DMS 273 (cell line): ENCODE results near the gene GRAMD2B.

Experiments used
- DNase-seq: peaks from one replicate; lab custom pipeline; 2025; ENCODE audit not compliant: unreplicated experiment; lab: John Stamatoyannopoulos, UW

The GRAMD2B gene

DNA sequence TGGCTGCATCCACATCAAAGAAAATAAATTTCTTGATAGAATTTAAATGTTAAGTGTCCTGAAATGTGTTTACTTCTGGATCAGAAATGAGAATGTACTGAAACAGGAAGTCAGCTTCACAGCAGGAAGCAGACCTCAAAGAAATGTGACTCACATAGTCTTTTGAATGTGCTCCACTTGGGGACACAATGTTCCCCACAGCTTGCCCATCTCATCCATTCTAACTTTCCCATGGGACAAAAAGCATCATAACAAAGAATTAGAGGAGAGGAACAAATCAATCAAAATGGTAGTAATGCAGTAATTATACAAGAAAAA is 85.7 kb downstream of the GRAMD2B start:
- no peak for DNase-seq

DNA sequence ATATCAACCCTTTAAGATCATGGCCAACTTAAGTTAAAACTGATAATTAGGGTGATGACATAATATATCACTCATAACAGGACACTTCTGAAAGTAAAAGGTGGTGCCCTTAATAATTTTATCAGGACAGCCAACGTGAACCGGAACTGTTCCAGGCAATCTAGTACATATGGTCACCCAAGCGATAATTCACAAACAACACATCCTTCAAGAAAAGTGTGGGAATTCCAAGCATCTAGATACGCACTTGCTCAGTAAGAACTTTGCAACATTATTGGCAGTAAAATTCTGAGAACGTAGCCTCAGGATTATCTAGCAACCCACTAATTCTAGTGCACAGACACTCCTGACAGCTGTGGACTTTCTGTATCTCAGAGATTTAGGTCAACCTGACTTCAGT is 86.1 kb downstream of the GRAMD2B start:
- DNase-seq = no peak

DNA sequence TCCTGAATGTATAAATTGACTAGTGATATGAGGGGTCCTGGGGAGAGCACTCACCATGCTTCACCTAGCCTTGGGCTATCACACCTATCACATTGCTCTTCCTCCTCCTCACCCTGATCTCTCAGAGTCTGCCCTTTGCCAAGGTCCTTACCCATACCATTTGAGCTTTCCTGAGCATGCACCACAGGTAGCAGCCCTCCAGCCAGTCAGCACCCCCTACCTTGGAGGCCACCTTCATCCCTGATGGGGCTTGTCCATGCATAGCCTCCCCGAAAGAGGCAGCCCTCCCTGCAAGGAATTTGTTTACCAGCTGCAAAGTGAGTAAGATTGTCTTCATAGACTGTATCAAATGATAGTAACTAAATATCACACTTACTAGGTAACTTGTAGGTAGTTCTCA is 88.8 kb downstream of the GRAMD2B start:
- no peak for DNase-seq

DNA sequence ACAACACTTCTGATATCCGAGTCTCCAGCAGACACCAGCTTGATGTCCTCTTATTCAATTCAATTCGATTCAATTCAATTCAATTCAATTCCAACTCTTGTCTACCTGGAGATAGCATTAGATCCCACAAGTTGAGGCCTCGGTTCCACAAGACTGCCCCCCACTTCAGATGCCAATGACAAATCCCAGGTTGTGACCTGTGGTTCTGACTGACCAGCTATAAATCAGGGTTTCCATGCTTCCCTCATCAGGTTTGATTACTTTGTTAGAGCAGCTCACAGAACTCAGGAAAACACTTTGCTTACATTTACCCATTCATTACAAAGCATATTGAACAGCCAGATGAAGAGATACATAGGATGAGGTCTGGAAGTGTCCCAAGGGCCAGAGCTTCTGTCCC is 89.2 kb downstream of the GRAMD2B start:
- no peak for DNase-seq

DNA sequence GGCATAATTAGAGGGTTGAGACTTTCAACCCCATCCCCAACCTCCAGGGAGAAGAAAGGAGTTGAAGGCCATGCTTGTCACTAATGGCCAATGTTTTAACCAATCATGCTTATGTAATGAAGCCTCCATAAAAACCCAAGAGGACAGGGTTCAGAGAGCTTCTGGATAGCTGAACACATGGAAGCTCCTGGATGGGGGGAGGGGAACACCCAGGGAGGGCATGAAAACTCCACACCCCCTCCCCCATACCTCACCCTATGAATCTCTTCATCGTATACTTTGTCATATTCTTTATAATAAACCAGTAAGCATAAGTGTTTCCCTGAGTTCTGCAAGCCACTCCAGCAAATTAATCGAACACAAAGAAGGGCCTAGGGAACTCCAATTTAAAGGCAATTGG is 90.1 kb downstream of the GRAMD2B start:
- DNase-seq = no peak

DNA sequence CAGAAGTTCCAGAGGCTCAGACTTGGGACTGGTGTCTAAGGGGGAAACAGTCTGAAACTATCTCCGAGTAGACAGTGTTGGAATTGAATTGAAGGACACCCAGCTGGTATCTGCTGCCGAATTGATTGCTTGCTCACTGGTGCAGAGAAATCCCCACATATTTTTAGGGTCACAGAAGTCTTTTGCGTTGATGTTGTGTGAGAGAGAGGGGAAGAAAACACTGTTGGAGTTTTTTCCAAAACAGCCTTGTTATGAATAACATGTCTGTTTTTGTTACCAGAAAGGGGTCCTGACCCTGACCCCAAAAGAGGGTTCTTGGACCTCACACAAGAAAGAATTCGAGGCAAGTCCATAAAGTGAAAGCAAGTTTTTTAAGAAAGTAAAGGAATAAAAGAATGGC is 90.5 kb downstream of the GRAMD2B start:
- DNase-seq = no peak

DNA sequence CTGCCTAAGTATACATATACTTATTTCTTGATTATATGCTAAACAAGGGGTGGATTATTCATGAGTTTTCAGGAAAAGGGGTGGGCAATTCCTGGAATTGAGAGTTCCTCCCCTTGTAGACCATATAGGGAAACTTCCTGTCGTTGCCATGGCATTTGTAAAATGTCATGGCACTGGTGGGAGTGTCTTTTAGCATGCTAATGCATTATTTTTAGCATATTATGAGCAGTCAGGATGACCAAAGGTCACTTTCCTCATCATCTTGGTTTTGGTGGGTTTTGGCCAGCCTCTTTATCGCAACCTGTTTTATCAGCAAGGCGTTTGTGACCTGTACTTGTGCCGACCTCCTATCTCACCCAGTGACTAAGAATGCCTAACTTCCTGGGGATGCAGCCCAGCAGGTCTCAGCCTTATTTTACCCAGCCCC is 90.9 kb downstream of the GRAMD2B start:
- DNase-seq = no peak

DNA sequence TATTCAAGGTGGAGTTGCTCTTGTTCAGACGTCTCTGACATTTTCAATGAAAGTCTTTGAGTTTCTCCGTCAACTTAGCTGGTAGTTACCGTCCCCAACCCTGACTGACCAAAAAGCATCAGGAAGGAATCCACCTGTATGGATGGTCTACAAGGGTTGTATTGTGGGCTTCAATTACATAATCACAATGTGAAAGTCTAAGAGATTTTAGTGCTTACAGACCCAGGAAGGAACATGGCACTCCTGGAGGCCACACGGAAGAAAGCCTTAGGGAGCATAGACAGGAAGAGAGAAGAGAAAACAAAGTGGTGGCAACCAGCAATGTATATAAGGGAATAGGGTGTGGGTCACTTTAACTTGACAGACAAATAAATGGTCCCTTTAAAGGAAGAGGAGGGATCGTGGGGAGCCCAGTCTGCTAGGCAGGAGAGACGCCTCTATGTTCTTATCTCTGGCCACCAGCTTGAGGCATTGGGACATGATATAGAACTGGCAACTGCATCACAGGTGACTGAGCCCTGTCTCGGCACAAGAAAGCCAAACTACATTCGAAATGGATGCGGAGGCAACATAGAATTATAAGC is 91.4 kb downstream of the GRAMD2B start:
- DNase-seq = no peak

DNA sequence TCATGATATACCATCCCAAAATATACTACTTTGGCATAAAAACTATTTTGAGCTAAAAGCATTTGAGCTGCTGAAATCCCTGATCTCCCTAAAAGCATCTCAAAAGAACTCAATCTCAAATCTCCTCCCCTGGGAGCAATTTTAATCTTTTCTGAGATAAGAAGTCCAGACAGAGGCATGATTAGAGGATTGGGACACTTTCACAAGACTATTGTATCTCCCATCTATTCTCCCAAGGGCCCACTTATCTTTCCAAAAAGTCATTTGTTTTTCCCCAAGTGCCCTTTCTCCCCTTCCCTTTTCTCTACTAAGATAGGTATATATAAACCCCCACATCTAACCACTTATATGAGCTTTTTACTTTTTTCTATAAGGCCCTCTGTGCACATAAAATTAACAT is 92.1 kb downstream of the GRAMD2B start:
- DNase-seq = no peak

DNA sequence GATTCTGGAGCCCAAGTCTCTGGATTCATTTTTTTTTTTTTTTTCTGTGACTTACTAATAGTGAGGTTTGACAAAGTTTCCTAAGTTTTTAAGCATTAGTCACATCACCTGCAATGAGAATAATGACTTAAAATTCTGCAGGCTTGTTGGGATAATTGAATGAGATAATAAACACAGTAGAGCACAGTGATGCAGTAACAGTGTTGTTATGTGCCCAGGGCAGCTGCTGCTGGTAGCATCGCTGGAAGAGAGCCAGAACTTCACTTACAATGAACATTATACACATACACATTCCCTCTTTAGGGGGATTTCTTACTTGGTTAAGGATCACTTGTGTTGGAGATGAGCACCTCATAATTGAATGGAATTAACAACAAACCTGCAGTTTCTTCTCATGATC is 92.9 kb downstream of the GRAMD2B start:
- peak; percentile 70 for DNase-seq

DNA sequence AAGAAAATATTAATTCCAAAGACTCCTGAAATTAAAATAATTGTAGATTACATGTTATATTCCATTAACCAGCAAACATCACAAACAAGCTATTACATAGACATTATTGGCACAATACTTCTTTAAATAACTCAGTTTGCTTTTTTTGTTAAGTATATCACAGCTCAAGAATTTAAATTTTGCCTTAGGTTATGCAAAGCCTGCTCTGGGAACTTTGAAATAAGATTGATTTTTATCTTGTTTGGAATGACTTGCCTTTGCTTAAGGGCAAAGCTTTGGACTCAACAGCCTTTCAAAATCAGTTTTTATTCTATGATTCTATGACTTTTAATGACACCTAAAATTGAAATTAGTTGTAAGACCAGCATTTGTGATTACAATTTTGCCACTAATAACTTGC is 93.6 kb downstream of the GRAMD2B start:
- no peak for DNase-seq

DNA sequence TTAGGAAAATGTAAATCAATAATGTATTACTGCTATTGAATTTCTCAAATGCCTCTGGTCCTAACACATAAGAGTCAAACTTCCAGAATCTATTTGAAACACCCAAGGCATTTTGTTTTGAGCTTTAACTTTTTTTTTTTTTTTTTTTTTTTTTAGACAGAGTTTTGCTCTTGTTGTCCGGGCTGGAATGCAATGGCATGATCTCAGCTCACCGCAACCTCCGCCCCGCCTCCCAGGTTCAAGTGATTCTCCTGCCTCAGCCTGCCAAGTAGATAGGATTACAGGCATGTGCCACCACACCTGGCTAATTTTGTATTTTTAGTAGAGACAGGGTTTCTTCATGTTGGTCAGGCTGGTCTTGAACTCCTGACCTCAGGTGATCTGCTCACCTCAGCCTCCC is 96.0 kb downstream of the GRAMD2B start:
- DNase-seq = peak; percentile 30

DNA sequence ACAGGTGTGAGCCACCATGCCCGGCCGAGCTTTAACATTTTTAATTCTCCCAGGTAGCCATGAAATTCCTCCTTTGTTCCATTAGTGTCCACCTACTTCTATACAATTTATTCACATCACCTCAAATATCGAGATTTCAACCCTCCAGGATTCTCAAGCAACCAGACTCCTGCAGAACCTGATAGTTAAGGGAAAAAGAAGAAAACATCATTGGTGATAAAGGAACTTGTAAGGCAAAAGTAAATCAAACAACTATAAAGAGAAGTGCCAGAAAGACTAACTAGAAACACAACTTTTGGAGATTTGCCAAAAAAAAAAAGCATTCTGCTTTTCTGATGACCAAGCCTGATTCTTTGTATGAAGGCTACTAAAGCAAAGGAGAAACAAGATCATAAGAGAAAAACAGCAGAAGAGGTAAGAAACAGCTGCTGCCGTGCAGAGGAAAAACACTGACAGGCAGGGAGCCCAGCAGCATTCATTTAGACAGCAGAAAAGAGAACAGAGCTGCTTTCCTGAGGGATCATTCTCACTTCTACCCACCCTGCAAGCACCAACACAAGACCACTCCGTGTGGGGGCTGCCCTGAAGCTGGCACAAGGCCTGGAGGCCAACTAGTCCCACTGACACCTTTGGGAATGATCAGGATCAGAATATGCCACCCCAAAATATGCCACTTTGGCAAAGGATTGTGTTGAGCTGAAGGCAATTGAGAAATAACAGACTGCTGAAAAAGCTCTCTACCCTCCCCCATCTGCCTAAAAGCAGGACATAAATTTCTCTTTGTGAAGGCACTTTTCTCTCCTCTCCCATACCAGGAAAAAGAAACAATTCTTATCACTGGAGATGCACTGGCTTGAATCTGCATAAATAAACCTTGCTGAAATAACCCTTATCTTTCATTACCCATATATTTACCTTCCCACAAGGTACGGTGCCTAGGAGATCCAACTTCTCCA is 96.7 kb downstream of the GRAMD2B start:
- peak; percentile 57 for DNase-seq

DNA sequence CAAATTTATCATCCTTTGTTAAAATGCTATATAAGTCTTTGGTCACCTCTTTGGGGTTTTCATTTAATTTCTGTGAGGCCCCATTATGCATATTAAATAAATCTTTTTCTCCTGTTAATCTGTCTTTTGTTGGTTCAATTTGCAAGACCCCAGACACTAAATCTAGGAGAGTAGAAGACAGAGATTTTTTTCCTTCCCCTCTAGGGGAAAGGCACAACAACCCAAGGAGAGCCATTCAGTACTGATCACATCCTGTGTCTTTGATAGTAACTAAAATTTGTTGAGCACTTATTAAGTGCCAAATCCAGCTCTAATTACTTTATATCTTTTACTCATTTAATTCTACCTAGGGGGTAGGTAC is 97.4 kb downstream of the GRAMD2B start:
- DNase-seq = no peak

DNA sequence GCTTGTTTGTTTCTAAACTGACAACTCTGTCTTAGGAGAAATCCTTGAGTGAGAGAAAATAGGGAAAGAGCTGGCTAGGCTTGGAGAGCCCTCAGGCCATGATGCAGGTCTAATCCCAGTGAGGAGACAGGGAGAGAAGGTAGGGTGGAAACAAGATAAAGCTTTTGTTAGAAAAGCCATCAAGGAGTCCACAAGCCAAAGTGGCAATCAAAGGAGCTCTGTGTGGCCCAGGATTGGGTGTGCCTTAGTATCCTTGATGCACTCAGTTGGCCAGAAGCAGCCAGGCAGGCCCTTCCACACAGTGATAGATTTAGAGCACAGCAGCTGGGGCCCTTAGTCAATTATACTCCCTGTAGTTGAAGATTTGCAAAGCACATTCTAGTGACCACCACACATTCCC is 97.9 kb downstream of the GRAMD2B start:
- no peak for DNase-seq

DNA sequence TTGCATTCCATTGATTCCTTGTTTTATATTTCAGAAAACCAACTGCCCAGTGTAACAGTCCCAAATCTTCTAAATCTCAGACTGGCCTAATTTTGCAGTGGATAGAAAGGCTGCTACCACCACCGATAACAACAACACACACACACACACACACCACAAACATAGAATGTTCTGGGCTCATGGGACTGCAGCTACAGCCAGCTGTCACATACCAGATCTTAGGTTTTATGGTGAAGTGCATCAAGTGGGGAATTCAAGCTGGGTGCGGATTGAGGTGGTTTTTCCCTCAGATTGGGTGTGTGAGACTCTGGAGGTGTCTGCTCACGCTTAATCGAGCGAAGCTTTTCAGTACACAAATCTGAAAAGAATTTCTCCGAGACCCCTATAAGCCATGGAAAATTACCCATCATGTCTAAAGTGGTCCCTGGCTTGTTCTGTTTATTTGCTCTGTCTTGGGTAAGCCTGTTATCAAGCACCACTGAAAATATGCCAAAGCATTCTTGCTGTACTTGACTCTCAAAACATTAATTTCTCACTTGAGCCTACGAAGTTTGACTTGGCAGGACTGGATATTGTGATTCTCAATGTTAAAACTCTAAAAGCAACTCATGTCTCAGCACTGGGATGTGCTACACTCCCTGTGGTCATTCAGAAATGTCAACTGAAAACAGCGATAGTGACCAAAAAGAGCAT is 100.8 kb downstream of the GRAMD2B start:
- DNase-seq = no peak

DNA sequence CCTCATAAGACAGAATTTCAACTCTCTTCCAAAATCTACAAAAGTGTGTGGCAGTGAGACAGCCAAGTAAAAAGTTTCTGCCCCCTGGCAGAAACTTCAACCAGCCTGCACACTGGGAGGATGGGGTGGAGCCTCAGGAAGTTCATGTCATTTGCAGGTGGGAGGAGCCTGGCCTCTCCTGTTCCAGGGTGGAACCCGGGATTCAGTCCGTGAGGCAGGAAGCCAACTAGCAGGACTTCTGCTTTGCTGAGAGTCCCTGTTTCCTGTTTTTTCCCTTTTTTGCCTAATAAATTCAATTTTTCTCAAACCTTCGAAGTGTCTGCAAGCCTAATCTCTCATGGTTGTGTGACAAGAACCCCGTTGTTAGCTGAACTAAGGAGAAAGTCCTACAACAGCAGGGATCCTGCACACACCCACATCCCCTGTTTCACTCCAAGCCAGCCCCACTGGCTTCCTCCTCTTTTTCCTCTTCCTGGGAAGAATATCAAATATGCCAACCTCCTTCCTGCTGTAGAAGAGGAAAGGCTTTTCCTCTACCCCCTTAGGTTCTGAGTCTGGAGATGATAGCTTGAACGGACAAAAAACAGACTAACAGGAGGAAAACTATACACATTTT is 102.5 kb downstream of the GRAMD2B start:
- peak; percentile 34 for DNase-seq

DNA sequence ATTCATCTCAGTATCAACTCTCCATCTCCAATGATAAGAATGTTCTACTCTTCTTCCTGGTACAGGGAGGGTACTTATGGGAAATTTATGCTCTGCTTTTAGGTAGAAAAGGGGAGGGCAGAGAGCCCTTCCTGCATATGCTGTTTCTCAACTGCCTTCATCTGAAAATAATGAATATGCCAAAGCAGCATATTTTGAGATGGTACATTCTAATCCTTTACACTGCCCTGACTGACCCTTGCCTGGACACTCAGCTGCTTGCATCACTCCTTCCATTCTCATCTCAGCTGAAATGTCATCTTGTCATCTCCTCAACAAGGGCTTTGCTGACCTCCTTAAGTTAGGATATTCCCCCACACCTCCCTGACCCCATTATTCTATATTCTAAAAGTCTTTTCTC is 103.3 kb downstream of the GRAMD2B start:
- no peak for DNase-seq

DNA sequence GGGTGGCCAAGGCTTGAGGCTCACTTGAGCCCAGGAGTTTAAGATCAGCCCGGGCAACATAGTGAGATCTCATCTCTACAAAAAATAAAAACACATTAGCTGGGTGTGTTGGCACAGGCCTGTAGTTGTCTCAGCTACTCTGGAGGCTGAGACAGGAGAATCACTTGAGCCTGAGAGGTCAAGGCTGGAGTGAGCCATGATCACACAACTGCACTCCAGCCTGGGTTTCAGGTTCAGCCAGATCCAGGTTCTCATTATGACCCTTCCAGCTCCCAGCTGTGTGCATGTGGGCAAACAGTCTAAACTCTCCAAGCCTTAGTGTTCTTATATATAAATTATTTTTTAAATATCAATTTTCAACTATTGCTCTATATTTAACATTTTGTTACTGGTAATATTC is 103.9 kb downstream of the GRAMD2B start:
- no peak for DNase-seq

DNA sequence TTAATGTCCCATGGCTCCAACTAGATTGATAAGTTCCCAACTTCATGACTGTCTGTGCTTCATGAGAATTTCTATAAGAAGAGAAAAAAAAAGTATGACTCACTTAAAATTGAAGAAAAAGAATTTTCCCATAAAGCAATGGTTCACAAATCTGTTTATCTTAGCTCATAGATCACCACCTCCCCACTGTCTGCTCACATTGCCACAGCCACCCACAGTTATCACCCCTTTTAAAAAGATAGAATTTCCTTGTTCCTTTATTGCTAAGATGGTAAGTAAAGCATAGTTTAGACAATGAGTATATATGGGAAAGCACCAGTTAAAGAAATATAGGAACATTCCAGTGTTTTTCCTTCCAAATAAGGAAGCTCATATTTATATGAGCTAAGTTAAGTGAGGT is 104.7 kb downstream of the GRAMD2B start:
- DNase-seq = no peak

DNA sequence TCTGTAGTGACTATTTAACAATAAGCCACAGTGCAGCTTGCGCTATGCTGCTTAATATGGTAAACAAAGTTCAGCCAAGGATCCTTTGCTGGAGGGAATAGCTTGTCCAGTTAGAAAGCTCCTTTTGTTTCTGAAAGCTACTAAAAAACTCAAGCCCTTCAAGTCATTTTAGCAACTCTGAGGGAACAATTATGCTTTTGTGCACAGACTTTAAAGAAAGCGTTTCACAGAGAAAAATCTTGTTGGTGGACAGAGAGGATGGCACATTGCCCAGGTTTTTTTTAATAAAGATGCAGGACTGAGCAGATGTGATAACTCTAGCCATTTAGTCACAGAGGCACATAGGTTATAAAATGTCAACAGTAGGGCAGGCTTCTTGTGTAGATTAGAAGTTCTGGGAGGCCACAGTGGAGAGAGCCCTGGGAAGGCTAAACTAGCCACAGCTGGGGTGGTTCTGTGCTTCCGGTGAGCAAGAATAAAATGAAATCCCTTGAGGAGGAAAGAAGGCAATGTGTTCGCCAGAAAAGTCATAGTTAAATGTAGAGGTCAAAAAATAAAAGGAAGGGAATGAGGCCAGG is 108.4 kb downstream of the GRAMD2B start:
- peak; percentile 36 for DNase-seq
